ENCODE data around the gene LGI2.

DNA sequence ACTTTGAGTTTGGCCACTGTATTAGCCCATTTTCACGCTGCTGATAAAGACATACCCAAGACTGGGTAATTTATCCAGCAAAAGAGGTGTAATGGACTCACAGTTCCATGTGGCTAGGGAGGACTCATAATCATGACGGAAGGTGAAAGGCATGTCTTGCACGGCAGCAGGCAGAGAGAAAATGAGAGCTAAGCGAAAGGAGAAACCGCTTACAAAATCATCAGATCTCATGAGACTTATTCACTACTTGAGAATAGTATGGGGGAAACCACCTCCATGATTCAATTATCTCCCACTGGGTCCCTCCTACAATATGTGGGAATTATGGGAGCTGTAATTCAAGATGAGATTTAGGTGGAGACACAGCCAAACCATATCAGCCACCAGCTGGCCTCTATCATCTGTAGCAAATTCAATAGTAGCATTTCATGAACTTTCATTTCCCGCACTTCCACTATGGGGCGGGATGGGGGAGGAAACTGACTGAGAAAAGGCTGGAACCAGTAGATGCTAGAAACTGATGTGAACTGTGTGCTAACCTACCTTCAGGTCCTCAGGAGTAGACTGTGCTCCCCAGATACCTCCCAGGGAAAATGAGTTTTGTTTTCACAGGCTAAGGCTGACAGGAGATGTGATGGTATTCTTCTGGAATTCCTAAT is 35.3 kb upstream of the LGI2 start:
- TF ChIP-seq, protein P1, sequence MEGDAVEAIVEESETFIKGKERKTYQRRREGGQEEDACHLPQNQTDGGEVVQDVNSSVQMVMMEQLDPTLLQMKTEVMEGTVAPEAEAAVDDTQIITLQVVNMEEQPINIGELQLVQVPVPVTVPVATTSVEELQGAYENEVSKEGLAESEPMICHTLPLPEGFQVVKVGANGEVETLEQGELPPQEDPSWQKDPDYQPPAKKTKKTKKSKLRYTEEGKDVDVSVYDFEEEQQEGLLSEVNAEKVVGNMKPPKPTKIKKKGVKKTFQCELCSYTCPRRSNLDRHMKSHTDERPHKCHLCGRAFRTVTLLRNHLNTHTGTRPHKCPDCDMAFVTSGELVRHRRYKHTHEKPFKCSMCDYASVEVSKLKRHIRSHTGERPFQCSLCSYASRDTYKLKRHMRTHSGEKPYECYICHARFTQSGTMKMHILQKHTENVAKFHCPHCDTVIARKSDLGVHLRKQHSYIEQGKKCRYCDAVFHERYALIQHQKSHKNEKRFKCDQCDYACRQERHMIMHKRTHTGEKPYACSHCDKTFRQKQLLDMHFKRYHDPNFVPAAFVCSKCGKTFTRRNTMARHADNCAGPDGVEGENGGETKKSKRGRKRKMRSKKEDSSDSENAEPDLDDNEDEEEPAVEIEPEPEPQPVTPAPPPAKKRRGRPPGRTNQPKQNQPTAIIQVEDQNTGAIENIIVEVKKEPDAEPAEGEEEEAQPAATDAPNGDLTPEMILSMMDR (IDR thresholded peaks at IDR 0.05; ENCODE audit: borderline replicate concordance, extremely low read depth, low read length, poor library complexity, severe bottlenecking): no peak
- no peak for TF ChIP-seq EZH2 (IDR thresholded peaks at IDR 0.05; ENCODE audit: borderline replicate concordance, low read depth, low read length, severe bottlenecking)
